ENCODE measurements around the gene PRKCE.

DNA sequence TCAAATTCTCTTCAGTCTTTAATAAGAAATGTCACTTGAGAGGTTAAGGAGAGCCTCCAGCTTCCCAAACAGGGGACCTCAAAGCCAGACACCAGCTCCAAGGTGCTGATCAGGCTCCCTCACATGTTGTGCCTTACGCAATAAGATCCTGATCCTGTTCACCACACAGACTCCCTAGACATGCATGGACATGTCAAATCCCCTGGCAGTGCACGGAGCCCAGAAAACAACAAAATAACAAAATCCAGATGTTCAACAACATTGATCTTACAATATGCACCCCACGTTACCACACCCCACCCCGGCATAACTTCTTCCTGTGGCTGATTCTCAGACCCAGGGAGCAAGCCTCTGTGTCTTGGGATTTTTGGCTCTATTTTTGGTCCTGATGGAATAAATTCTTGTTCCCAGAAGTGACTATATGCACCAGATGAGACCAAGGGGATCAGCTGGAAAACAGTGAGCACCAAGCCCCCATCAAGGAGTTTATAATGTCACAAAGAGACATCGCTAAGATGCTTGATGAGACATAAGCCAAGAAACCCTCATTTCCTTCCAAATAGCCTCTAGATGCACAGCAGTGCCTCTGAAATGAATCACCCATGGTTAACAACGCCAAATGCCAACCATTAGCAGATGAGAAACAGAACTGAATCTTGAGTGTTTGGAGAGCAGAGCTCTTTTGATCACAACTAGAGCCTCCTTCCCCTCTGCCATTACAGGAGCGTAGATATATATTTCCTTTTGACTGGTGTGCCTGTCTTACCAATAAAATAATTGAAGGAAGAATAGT, 198.2 kb downstream of the PRKCE start:
- TF ChIP-seq, protein P1, sequence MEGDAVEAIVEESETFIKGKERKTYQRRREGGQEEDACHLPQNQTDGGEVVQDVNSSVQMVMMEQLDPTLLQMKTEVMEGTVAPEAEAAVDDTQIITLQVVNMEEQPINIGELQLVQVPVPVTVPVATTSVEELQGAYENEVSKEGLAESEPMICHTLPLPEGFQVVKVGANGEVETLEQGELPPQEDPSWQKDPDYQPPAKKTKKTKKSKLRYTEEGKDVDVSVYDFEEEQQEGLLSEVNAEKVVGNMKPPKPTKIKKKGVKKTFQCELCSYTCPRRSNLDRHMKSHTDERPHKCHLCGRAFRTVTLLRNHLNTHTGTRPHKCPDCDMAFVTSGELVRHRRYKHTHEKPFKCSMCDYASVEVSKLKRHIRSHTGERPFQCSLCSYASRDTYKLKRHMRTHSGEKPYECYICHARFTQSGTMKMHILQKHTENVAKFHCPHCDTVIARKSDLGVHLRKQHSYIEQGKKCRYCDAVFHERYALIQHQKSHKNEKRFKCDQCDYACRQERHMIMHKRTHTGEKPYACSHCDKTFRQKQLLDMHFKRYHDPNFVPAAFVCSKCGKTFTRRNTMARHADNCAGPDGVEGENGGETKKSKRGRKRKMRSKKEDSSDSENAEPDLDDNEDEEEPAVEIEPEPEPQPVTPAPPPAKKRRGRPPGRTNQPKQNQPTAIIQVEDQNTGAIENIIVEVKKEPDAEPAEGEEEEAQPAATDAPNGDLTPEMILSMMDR (IDR thresholded peaks at IDR 0.05): no peak
- TF ChIP-seq POLR2A (IDR thresholded peaks at IDR 0.05): no peak
